A172 (cell line): ENCODE measurements around the gene SNX15. TPM values are rescaled to one million over a fixed set of nuclear protein-coding genes. Genes with fewer than 3 reads are reported as not detected.

Experiments
- DNase-seq: peaks from one replicate; pipeline ENCODE4 v3.0.0-alpha.2; 2015; ENCODE audit warnings: low spot score
- total RNA-seq: library from RNA; depleted of rRNA; stranded (reverse); fragments of >200 nt; shearing (Covaris generic); gene quantifications from 2 replicates; pipeline ENCODE4 v1.2.3, GENCODE V29; 2014; rRNA removed

Gene SNX15
- total RNA-seq, 1 experiment from 2014 or later = 31.2 TPM

DNA sequence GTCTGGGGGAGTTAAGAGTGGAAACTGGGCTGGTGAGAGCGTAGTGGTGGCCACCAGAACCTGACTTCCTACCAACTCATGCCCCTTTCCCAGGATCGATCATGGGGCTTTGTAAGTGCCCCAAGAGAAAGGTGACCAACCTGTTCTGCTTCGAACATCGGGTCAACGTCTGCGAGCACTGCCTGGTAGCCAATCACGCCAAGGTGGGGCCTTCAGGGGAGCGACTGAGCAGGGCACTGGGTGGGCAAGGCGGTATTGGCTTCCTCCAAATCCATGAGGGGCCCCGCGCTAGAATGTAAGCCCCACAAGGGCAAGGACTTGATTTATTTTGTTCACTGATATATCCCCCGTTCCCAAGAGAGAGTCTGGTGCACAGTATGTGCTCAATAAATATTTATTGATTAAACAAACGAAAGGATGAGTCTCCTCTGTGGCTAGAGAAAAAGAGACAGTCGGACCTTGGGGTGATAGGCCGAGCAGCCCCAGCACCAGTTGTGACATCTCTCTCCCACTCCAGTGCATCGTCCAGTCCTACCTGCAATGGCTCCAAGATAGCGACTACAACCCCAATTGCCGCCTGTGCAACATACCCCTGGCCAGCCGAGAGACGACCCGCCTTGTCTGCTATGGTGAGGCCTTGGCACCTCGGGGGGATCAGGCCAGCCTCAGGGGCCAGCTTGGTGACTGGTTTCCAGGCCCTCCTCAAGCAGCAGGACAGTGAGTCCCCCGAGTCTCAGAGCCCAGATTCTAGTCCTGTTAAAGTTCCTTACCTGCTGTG, 57.5 kb downstream of the SNX15 start:
- no peak for DNase-seq

DNA sequence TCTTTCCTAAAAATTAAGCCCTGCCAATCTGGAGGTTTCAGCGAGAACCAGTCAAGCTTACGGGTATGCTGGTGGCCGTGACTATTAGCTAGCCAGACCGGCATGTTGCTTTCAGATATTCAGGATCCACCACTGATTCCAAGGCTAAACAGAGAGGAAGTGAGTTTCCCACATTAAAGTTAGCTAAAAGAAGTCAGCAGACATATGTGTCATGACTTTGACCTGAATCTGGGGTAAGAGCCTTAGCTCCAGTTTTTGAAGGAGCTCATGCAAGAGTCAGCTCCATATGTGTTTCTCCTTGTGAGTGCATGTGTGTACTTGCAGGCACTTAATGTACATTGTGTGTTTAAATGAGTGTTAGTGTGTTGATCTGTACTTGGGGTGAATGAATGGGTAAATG, 58.2 kb downstream of the SNX15 start:
- no peak for DNase-seq

DNA sequence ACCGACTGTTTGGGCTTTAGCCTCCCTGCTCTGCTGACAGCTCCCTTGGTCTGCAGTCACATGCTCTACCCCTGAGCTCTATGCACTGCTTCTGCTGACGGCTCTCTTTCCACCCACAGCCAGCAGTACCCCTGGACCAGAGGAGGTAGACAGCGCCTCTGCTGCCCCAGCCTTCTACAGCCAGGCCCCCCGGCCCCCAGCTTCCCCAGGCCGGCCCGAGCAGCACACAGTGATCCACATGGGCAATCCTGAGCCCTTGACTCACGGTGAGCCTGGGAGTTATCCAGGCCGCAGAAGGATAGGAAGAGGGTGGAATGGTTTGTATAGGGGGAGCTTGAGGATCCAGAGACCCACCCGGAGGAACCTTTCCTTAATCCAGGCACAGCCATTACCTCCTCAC, 59.6 kb downstream of the SNX15 start:
- DNase-seq = no peak

DNA sequence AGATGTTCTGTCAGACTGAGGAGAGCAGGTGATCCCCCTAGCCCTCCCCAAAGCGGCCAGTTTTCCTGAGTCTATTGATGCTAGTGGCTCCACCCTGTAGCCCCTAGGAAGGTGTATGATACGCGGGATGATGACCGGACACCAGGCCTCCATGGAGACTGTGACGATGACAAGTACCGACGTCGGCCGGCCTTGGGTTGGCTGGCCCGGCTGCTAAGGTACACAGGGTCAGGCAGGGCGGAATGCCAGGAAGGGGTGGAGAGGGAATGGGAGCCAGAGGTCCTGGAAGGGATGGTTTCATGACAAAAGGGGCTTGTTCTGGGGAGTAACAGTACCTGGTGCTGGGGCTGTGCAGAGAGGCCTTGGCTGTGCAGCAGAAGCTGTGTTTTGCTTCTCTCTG, 60.0 kb downstream of the SNX15 start:
- DNase-seq = no peak

DNA sequence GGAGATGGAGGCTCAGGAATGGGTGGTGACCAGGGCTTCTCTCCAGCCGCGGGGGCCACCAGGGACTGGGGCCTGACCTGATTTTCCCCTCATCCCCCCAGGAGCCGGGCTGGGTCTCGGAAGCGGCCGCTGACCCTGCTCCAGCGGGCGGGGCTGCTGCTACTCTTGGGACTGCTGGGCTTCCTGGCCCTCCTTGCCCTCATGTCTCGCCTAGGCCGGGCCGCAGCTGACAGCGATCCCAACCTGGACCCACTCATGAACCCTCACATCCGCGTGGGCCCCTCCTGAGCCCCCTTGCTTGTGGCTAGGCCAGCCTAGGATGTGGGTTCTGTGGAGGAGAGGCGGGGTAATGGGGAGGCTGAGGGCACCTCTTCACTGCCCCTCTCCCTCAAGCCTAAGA, 60.6 kb downstream of the SNX15 start:
- no peak for DNase-seq

DNA sequence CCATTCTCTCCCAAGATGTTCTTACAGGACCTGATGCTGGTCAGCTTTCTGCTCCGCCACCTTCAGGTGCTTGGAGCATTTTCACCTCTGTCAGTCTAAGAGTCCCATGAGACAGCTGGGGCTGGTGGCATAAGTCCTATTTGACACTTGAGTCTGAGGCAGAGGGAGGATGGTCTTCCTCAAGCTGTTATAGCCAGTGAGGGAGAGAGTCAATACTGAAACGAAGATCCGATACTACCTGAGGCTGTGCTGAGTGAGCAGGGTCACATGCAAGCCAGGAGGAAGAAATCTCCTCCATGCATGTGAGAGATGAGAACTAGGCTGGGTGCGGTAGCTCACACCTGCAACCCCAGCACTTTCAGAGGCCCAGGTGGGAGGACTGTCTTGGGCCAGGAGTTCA, 62.4 kb downstream of the SNX15 start:
- no peak for DNase-seq

Other genes with a start within 250 kb of the SNX15 start
- 61.8 and 149 TPM in 2 replicates for gene SF1, start 248.9 kb upstream of the SNX15 start, total RNA-seq
- 30.8 and 40.5 TPM in 2 replicates for gene MAP4K2, start 224.2 kb upstream of the SNX15 start, total RNA-seq
- gene MEN1, start 216.9 kb upstream of the SNX15 start, total RNA-seq = 14.3 and 15.0 TPM in 2 replicates
- gene CDC42BPG, start 182.8 kb upstream of the SNX15 start, total RNA-seq = 3.7 and 4.1 TPM in 2 replicates
- gene EHD1, start 148.8 kb upstream of the SNX15 start, total RNA-seq = 81.4 and 117 TPM in 2 replicates
- gene ATG2A, start 110.2 kb upstream of the SNX15 start, total RNA-seq = 10.7 and 15.1 TPM in 2 replicates
- 18.4 and 19.6 TPM in 2 replicates for gene PPP2R5B, start 102.8 kb upstream of the SNX15 start, total RNA-seq
- not detected in 2 replicates for gene GPHA2, start 91.5 kb upstream of the SNX15 start, total RNA-seq
- gene MAJIN, start 55.3 kb upstream of the SNX15 start, total RNA-seq = not detected in 2 replicates
- gene BATF2, start 30.5 kb upstream of the SNX15 start, total RNA-seq = 0.50 and 0.59 TPM in 2 replicates
- gene ARL2, start 13.3 kb upstream of the SNX15 start, total RNA-seq = 170 and 196 TPM in 2 replicates
- gene SAC3D1, start 13.8 kb downstream of the SNX15 start, total RNA-seq = 44.0 and 52.3 TPM in 2 replicates
- not detected in 2 replicates for gene NAALADL1, start 31.1 kb downstream of the SNX15 start, total RNA-seq
- 40.0 and 49.5 TPM in 2 replicates for gene CDCA5, start 56.6 kb downstream of the SNX15 start, total RNA-seq
- 41.4 and 65.5 TPM in 2 replicates for gene ZFPL1, start 56.8 kb downstream of the SNX15 start, total RNA-seq
- 51.1 and 208 TPM in 2 replicates for gene VPS51, start 68.8 kb downstream of the SNX15 start, total RNA-seq
- gene TM7SF2, start 84.4 kb downstream of the SNX15 start, total RNA-seq = 1.9 and 8.5 TPM in 2 replicates
- gene ZNHIT2, start 90.3 kb downstream of the SNX15 start, total RNA-seq = 10.4 and 22.3 TPM in 2 replicates
- gene FAU, start 94.7 kb downstream of the SNX15 start, total RNA-seq = 286 and 528 TPM in 2 replicates
- gene MRPL49, start 94.9 kb downstream of the SNX15 start, total RNA-seq = 52.8 and 82.4 TPM in 2 replicates
- gene SYVN1, start 107.1 kb downstream of the SNX15 start, total RNA-seq = 17.0 and 30.6 TPM in 2 replicates
- gene SPDYC, start 142.8 kb downstream of the SNX15 start, total RNA-seq = not detected in 2 replicates
- gene CAPN1, start 154.5 kb downstream of the SNX15 start, total RNA-seq = 156 and 170 TPM in 2 replicates
- 14.2 and 18.1 TPM in 2 replicates for gene POLA2, start 234.5 kb downstream of the SNX15 start, total RNA-seq